Transverse colon (tissue), 4 donors: ENCODE data around the gene DDX46. TPM values are rescaled to one million over a fixed set of nuclear protein-coding genes. Genes with fewer than 3 reads are reported as not detected.

Experiments used
- DNase-seq: peaks from one replicate; pipeline ENCODE4 v3.0.0-alpha.2; 2019
- H3K27ac ChIP-seq, 4 donors: fragments of 200-600 bp; sonication (generic); 2 replicates each; pipeline ENCODE4 v1.5.1; 2016 to 2018; ENCODE audit warnings: inconsistent platforms in 4 of 4
- H3K27me3 ChIP-seq: fragments of 200-600 bp; sonication (generic); 2 replicates; pipeline ENCODE4 v1.5.1; 2017; ENCODE audit warnings: inconsistent platforms
- H3K36me3 ChIP-seq, 4 donors: fragments of 200-600 bp; sonication (generic); 2 replicates each; pipeline ENCODE4 v1.5.1; 2017 to 2019; ENCODE audit warnings: inconsistent platforms in 4 of 4
- H3K4me1 ChIP-seq, 4 donors: fragments of 200-600 bp; sonication (generic); 2 replicates each; pipeline ENCODE4 v1.5.1; 2017 to 2020; ENCODE audit warnings: inconsistent platforms in 4 of 4
- H3K4me3 ChIP-seq, 4 donors: fragments of 200-600 bp; sonication (generic); 1 replicate in 1 of 4; 2 replicates in 3 of 4; pipeline versions ENCODE4 v1.5.1 to v1.6.1; 2017 to 2019; ENCODE audit warnings: inconsistent platforms in 4 of 4
- H3K9me3 ChIP-seq, 2 donors: fragments of 200-600 bp; sonication (generic); 2 replicates each; pipeline ENCODE4 v1.5.1; 2017 to 2019; ENCODE audit warnings: inconsistent platforms in 2 of 2
- CTCF ChIP-seq, 5 experiments: fragments of 200-600 bp in 3 of 5; fragments of 450-650 bp in 2 of 5; sonication (generic) in 3 of 5; IDR thresholded peaks; 1 replicate in 2 of 5; 2 replicates in 3 of 5; pipeline ENCODE4 v1.5.1; 2016 to 2017; ENCODE audit warnings: antibody characterized with exemption in 5 of 5, inconsistent platforms in 3 of 5, mild to moderate bottlenecking in 2 of 5, moderate library complexity in 1 of 5
- EP300 ChIP-seq: sonication (generic); formaldehyde crosslinking; IDR thresholded peaks from one replicate; pipeline ENCODE4 v1.6.1; 2017; ENCODE audit warnings: antibody characterized with exemption, low read depth
- POLR2A ChIP-seq: fragments of 450-650 bp; IDR thresholded peaks from one replicate; pipeline ENCODE4 v1.6.1; 2016; ENCODE audit warnings: antibody characterized with exemption, mild to moderate bottlenecking, moderate library complexity
- POLR2AphosphoS5 ChIP-seq, 3 donors: sonication (generic); formaldehyde crosslinking; IDR thresholded peaks; one replicate each; pipeline ENCODE4 v1.6.1; 2016; ENCODE audit warnings: antibody characterized with exemption in 3 of 3
- WGBS, 2 donors: methylation state at CpG; one replicate each; pipeline ENCODE4 v1.1.5; 2018; ENCODE audit warnings: low coverage in 1 of 2; 5-methylcytosine and 5-hydroxymethylcytosine counted together
- in situ Hi-C, 4 donors: fragments of 200-750 bp; cut with MboI; loops; one replicate each; pipeline versions ENCODE4 v1.15.0 to v1.15.1; 2017; ENCODE audit warnings: low sequenced_read_pairs in 3 of 4, low pct_ligation_motif_present in 1 of 4, low pct_unique_long_range_greater_than_20kb in 1 of 4
- intact Hi-C: fragments of 100-400 bp; cut with DNase I; formaldehyde crosslinking; loops from one replicate; pipeline ENCODE4 v1.15.1; 2023; ENCODE audit warnings: low total_unique reads
- small RNA-seq, 4 donors: library from RNA; depleted of rRNA; stranded (forward); fragments of <200 nt; gene quantifications; one replicate each; pipeline ENCODE3, GENCODE V24; 2016
- total RNA-seq, 4 donors: library from RNA; depleted of rRNA; stranded (reverse); fragments of >200 nt; gene quantifications; one replicate each; pipeline ENCODE4 v1.1.0, GENCODE V29; 2016

Gene DDX46
- total RNA-seq, 4 donors from 2014 or later: 28.5 to 73.3 (median 46.1) TPM

- H3K4me1 ChIP-seq: peaks cover 10 to 39% (median 18%) of the 10 kb centered on the region in 4 donors
- DNase-seq: no peak
These were observed 118.6 kb downstream of the DDX46 start for GRCh38 chr5:134877159-134877558.

DNA sequence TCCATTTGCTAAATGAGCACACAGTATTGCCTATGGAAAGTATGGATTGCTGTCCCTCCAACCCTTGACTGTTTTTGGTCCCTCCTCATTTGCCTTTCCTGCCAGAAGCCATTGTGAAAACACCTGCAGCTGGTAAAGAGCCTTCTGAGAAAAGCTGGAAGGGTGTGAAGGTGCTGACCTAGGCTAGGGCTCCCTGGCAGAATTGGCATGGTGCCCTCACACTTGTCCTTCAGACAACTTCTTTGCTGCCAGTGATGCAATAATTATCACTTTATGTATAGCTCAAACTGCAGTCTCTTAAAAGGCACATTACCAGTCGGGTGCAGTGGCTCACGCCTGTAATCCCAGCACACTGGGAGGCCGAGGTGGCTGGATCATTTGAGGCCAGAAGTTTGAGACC, 119.8 kb downstream of the DDX46 start:
- in situ Hi-C loops: no loop called here
- WGBS, 2 donors: 48% methylated on average over 3 of the region's 3 CpGs; no CpG with 5 or more reads in 1 of the 2 donors
- H3K36me3 ChIP-seq: no peaks in the 10 kb centered on the region

More at GRCh38 chr5:134877159-134877558, 118.6 kb downstream of the DDX46 start:
- in situ Hi-C loops (no loop called here), intact Hi-C loops (no loop called here)
- TF ChIP-seq POLR2A (no peak), POLR2AphosphoS5 (IDR thresholded peaks at IDR 0.05) (no peak), EP300 (no peak), CTCF (IDR thresholded peaks at IDR 0.05) (no peak)
- Histone ChIP-seq H3K9me3 (no peaks in the 10 kb centered on the region), H3K27ac (no peak overlapping the region), H3K27me3 (no peaks in the 10 kb centered on the region), H3K4me3 (no peak overlapping the region), H3K36me3 (no peaks in the 10 kb centered on the region)

GRCh38 chr5:134879456-134879855, 120.9 kb downstream of the DDX46 start:
- no peaks in the 10 kb centered on the region for H3K36me3 ChIP-seq
- WGBS, 2 donors: 39 to 42% methylated on average over 3 of the region's 3 CpGs

More for the DNA sequence above, 119.8 kb downstream of the DDX46 start:
- no peak overlapping the region for H3K27ac ChIP-seq
- H3K9me3 ChIP-seq: no peaks in the 10 kb centered on the region
- no peaks in the 10 kb centered on the region for H3K27me3 ChIP-seq
- no peak for TF ChIP-seq EP300
- TF ChIP-seq POLR2AphosphoS5 (IDR thresholded peaks at IDR 0.05): no peak
- no peak for TF ChIP-seq CTCF (IDR thresholded peaks at IDR 0.05)
- TF ChIP-seq POLR2A: no peak
- no peak overlapping the region for H3K4me3 ChIP-seq
- intact Hi-C loops: no loop called here
- peaks cover 10 to 39% (median 18%) of the 10 kb centered on the region in 4 donors for H3K4me1 ChIP-seq
- peak; percentile 38 for DNase-seq

More at GRCh38 chr5:134879456-134879855, 120.9 kb downstream of the DDX46 start:
- Histone ChIP-seq H3K4me1 (peaks cover 8 to 34% (median 14%) of the 10 kb centered on the region in 4 donors), H3K27ac (no peak overlapping the region), H3K9me3 (no peaks in the 10 kb centered on the region), H3K4me3 (no peak overlapping the region), H3K27me3 (no peaks in the 10 kb centered on the region)
- intact Hi-C loops: no loop called here
- no peak for DNase-seq
- in situ Hi-C loops: no loop called here
- TF ChIP-seq CTCF (IDR thresholded peaks at IDR 0.05) (no peak), POLR2AphosphoS5 (IDR thresholded peaks at IDR 0.05) (no peak), EP300 (no peak), POLR2A (no peak)

Small RNA genes lying within 50 kb of the gene (small RNA-seq; reads per million reads assigned to genes)
- gene RNU6-757P: 0 reads per million in 4 donors

Other genes starting within 250 kb of the DDX46 start
- gene JADE2, start 233.1 kb upstream of the DDX46 start, total RNA-seq: 10 to 100 TPM; 36.6 to 50.1 (median 41.4) TPM
- gene SAR1B, start 126.0 kb upstream of the DDX46 start, total RNA-seq: 10 to 100 TPM; 14.3 to 77.8 (median 59.8) TPM
- 10 to 100 TPM in 3 of 4 donors, 1 to 10 TPM in 1; 9.2 to 26.7 (median 18.6) TPM for gene SEC24A, start 110.0 kb upstream of the DDX46 start, total RNA-seq
- 10 to 100 TPM; 12.7 to 31.0 (median 24.2) TPM for gene CAMLG, start 20.2 kb upstream of the DDX46 start, total RNA-seq
- gene C5orf24, start 87.2 kb downstream of the DDX46 start, total RNA-seq: 10 to 100 TPM; 22.8 to 41.9 (median 34.9) TPM
- 10 to 100 TPM; 26.3 to 81.9 (median 45.6) TPM for gene TXNDC15, start 115.6 kb downstream of the DDX46 start, total RNA-seq
- gene PCBD2, start 146.4 kb downstream of the DDX46 start, total RNA-seq: 10 to 100 TPM in 3 of 4 donors, 1 to 10 TPM in 1; 6.4 to 28.9 (median 11.6) TPM
- 1 to 10 TPM in 2 of 4 donors, under 1 TPM in 1, not detected in 1; 0.32 to 4.1 (median 1.1) TPM for gene CATSPER3, start 209.1 kb downstream of the DDX46 start, total RNA-seq